Measurements from ENCODE around the gene PREP. TPM values are rescaled to one million over a fixed set of nuclear protein-coding genes. Genes with fewer than 3 reads are reported as not detected.

Gene PREP
- total RNA-seq, 2 donors from 2014 or later: 20.5 to 21.2 TPM

- DNase-seq (ENCODE audit: low spot score): no peak
- intact Hi-C loops (cut with DNase I): no loop called here
These were observed 111.4 kb downstream of the PREP start for GRCh38 chr6:105291525-105291924.

- DNase-seq (ENCODE audit: low spot score): no peak
- intact Hi-C loops (cut with DNase I): no loop called here
These were observed 120.0 kb downstream of the PREP start for GRCh38 chr6:105282631-105283585.

- intact Hi-C loops (cut with DNase I): no loop called here
- DNase-seq (ENCODE audit: low spot score): no peak
These were observed 122.8 kb downstream of the PREP start for GRCh38 chr6:105280033-105280432.

GRCh38 chr6:105279463-105279862 is 123.4 kb downstream of the PREP start:
- intact Hi-C loops (cut with DNase I): no loop called here
- no peak for DNase-seq (ENCODE audit: low spot score)

GRCh38 chr6:105278813-105279212 is 124.1 kb downstream of the PREP start:
- intact Hi-C loops (cut with DNase I): no loop called here

GRCh38 chr6:105278035-105278434 is 124.8 kb downstream of the PREP start:
- intact Hi-C loops (cut with DNase I): no loop called here
- DNase-seq (ENCODE audit: low spot score): no peak

More at GRCh38 chr6:105278813-105279212, 124.1 kb downstream of the PREP start:
- DNase-seq (ENCODE audit: low spot score): no peak

- no peak for DNase-seq (ENCODE audit: low spot score)
- intact Hi-C loops (cut with DNase I): no loop called here
These were observed 126.5 kb downstream of the PREP start for GRCh38 chr6:105276374-105276773.

- intact Hi-C loops (cut with DNase I): no loop called here
These were observed 127.3 kb downstream of the PREP start for GRCh38 chr6:105275542-105275941.

GRCh38 chr6:105274678-105275077 is 128.2 kb downstream of the PREP start:
- intact Hi-C loops (cut with DNase I): no loop called here

More at GRCh38 chr6:105275542-105275941, 127.3 kb downstream of the PREP start:
- no peak for DNase-seq (ENCODE audit: low spot score)

GRCh38 chr6:105273589-105273988 is 129.3 kb downstream of the PREP start:
- DNase-seq (ENCODE audit: low spot score): no peak
- intact Hi-C loops (cut with DNase I): no loop called here

More at GRCh38 chr6:105274678-105275077, 128.2 kb downstream of the PREP start:
- DNase-seq (ENCODE audit: low spot score): no peak

GRCh38 chr6:105272786-105273185 is 130.1 kb downstream of the PREP start:
- intact Hi-C loops (cut with DNase I): no loop called here
- DNase-seq (ENCODE audit: low spot score): no peak

GRCh38 chr6:105270511-105270910 is 132.4 kb downstream of the PREP start:
- no peak for DNase-seq (ENCODE audit: low spot score)
- intact Hi-C loops (cut with DNase I): no loop called here

- intact Hi-C loops (cut with DNase I): no loop called here
- DNase-seq (ENCODE audit: low spot score): no peak
These were observed 133.5 kb downstream of the PREP start for GRCh38 chr6:105269390-105269789.

GRCh38 chr6:105263685-105264610 is 138.9 kb downstream of the PREP start:
- intact Hi-C loops (cut with DNase I): no loop called here
- no peak for DNase-seq (ENCODE audit: low spot score)

GRCh38 chr6:105259913-105260889 is 142.7 kb downstream of the PREP start:
- no peak for DNase-seq (ENCODE audit: low spot score)
- intact Hi-C loops (cut with DNase I): no loop called here

GRCh38 chr6:105258816-105259215 is 144.1 kb downstream of the PREP start:
- intact Hi-C loops (cut with DNase I): no loop called here

GRCh38 chr6:105257340-105257739 is 145.5 kb downstream of the PREP start:
- intact Hi-C loops (cut with DNase I): no loop called here

More at GRCh38 chr6:105258816-105259215, 144.1 kb downstream of the PREP start:
- no peak for DNase-seq (ENCODE audit: low spot score)

GRCh38 chr6:105256619-105257018 is 146.3 kb downstream of the PREP start:
- intact Hi-C loops (cut with DNase I): no loop called here
- no peak for DNase-seq (ENCODE audit: low spot score)

More at GRCh38 chr6:105257340-105257739, 145.5 kb downstream of the PREP start:
- no peak for DNase-seq (ENCODE audit: low spot score)

GRCh38 chr6:105253787-105254186 is 149.1 kb downstream of the PREP start:
- intact Hi-C loops (cut with DNase I): no loop called here
- DNase-seq (ENCODE audit: low spot score): no peak

Measured in posterior vena cava (tissue), 2 donors.